Ovary (tissue), 9 donors: ENCODE measurements around the gene PXN. TPM values are rescaled to one million over a fixed set of nuclear protein-coding genes. Genes with fewer than 3 reads are reported as not detected.

Experiments used
- DNase-seq, 5 donors: peaks; one replicate each; pipeline ENCODE4 v3.0.0-alpha.2; 2019 to 2020
- H3K27ac ChIP-seq, 2 donors: fragments of 200-600 bp; one replicate each; pipeline versions ENCODE4 v1.5.1 to v1.8.0; 2019 to 2022
- H3K27me3 ChIP-seq: fragments of 200-600 bp; one replicate; pipeline ENCODE4 v1.8.0; 2022
- H3K36me3 ChIP-seq: fragments of 200-600 bp; sonication (generic); one replicate; pipeline ENCODE4 v1.5.1; 2019
- H3K4me1 ChIP-seq: one replicate; pipeline ENCODE4 v1.8.1; 2013; ENCODE audit warnings: mild to moderate bottlenecking, moderate library complexity; ENCODE audit not compliant: insufficient read depth
- H3K4me3 ChIP-seq: fragments of 200-600 bp; sonication (generic); one replicate; pipeline ENCODE4 v1.5.1; 2017
- H3K9me3 ChIP-seq, 2 donors: fragments of 200-600 bp in 1 of 2; sonication (generic) in 1 of 2; one replicate each; pipeline versions ENCODE4 v1.5.1 to v1.8.1; 2013 to 2019; ENCODE audit warnings: mild to moderate bottlenecking in 1 of 2, moderate library complexity in 1 of 2
- CTCF ChIP-seq, 3 donors: fragments of 450-650 bp in 2 of 3; fragments of 200-600 bp in 1 of 3; IDR thresholded peaks; one replicate each; pipeline versions ENCODE4 v1.5.1 to v1.8.0; 2016 to 2022; ENCODE audit warnings: antibody characterized with exemption in 3 of 3, mild to moderate bottlenecking in 1 of 3
- EP300 ChIP-seq: sonication (generic); formaldehyde crosslinking; IDR thresholded peaks from one replicate; pipeline ENCODE4 v1.6.1; 2017; ENCODE audit warnings: antibody characterized with exemption
- POLR2A ChIP-seq: fragments of 450-650 bp; IDR thresholded peaks from one replicate; pipeline ENCODE4 v1.6.1; 2017; ENCODE audit warnings: antibody characterized with exemption, mild to moderate bottlenecking, moderate library complexity
- WGBS, 3 donors: extraction: QIAGEN DNeasy Blood & Tissue Kit in 1 of 3; methylation state at CpG; one replicate each; pipeline versions ENCODE4 v1.1.5 to v1.1.7; 2013 to 2017; 5-methylcytosine and 5-hydroxymethylcytosine counted together
- intact Hi-C, 4 donors: fragments of 100-400 bp; cut with DNase I; formaldehyde crosslinking; loops; one replicate each; pipeline versions ENCODE4 v1.11.0 to v1.15.1; 2022 to 2023
- polyA plus RNA-seq, 2 donors: library from polyadenylated mRNA; stranded (reverse); fragments of 200-250 nt in 1 of 2; fragments of 350-450 nt in 1 of 2; fragmentation: Illumina TruSeq in 1 of 2; extraction: RNeasy Lipid Tissue Mini Kit (QIAGEN cat#74804) in 1 of 2; gene quantifications; one replicate each; pipeline ENCODE4 v1.2.3, GENCODE V29; 2013 to 2014
- total RNA-seq, 7 donors: library from RNA; depleted of rRNA in 2 of 7; stranded (reverse); fragments of >200 nt in 2 of 7; fragmentation: NEBNext Ultra II Directional in 3 of 7; extraction: Animal tissue kit (Norgen Biotek cat#: 25700) in 3 of 7; gene quantifications; one replicate each; pipeline versions ENCODE4 v1.1.0 to v1.2.4, GENCODE V29; 2016 to 2023
- donor health status: DM: no; HTN: no; CAD: no; lungs with moderate emphysema.
- donor health status: DM: no; HTN: no; CAD: no.
- donor health status: Bipolar disorder and iron deficiency.
- donor health status: DM: yes; HTN: yes; CAD: no.
- donor health status: DM: no; HTN: no; CAD: no.
- donor health status: DM: yes; HTN: yes; CAD: no.

PXN gene
- total and polyA plus RNA-seq, 9 donors, result 25.0 to 78.0 (median 44.7) TPM

DNA sequence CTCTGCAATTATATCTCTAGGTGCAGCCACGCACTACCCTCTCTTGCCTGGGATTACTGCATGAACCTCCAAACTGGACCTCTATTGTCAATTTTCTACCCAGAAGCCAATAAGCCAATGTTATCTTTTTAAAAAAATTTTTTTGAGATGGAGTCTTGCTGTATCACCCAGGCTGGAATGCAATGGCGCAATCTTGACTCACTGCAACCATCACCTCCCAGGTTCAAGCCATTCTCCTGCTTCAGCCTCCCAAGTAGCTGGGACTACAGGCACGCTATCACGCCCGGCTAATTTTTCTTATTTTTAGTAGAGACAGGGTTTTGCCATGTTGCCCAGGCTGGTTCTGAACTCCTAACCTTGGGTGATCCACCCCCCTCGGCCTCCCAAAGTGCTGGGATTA is 11.2 kb upstream of the PXN start:
- no peaks in the 10 kb centered on the region for H3K9me3 ChIP-seq
- no peak for DNase-seq
- no peak overlapping the region for H3K4me3 ChIP-seq
- no peaks in the 10 kb centered on the region for H3K27me3 ChIP-seq
- H3K27ac ChIP-seq, result no peak overlapping the region
- WGBS, 3 donors, result 79 to 90% (median 90%) methylated on average over 6 of the region's 6 CpGs
- TF ChIP-seq EP300 (no peak), POLR2A (no peak), CTCF (IDR thresholded peaks at IDR 0.05) (no peak)
- intact Hi-C loops, result no loop called here
- no peaks in the 10 kb centered on the region for H3K4me1 ChIP-seq
- H3K36me3 ChIP-seq, result no peaks in the 10 kb centered on the region

- Histone ChIP-seq H3K4me1 (peaks cover 10% of the 10 kb centered on the region), H3K9me3 (no peaks in the 10 kb centered on the region), H3K27ac (no peak overlapping the region), H3K27me3 (no peaks in the 10 kb centered on the region), H3K4me3 (no peak overlapping the region), H3K36me3 (no peaks in the 10 kb centered on the region)
- no peak for DNase-seq
- intact Hi-C loops, result no loop called here
- TF ChIP-seq CTCF (IDR thresholded peaks at IDR 0.05), result no peak
- no peak for TF ChIP-seq POLR2A
- TF ChIP-seq EP300, result no peak
- 46 to 58% (median 49%) methylated on average over 4 of the region's 4 CpGs for WGBS, 3 donors
Measured at GRCh38 chr12:120267736-120268135, 2.2 kb upstream of the PXN start.

DNA sequence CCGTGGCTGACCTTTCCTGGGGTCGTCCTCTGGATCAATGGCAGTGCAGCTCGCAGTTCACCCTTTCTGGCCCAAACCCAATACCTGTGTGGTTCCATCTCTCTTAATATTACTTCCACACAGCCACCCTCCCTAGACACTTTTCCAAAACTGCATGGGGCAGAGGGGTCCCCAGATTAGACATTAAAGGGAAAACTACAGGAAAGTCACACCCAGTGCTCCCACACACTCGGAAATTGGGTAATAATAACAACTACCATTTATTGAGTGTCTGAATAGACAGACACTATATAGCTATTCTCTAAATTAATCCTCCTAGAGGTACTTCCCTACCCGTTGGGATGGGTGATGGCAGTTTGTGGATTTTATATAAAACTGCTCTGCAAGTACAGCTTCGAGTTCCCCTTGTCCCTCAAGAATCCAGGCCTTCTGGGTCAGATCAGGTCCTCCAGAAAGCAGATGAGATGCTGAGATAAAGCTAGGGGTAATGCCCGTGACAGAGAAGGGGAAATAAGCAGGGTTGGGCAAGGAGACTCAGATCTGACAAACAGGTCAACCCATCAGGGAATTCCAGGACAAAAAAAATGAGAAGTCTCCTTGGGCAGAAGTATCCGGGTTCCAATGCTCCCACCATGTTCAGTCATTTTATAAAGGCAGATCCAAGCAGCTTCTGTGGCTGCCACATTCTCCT is 795 bp upstream of the PXN start:
- peak overlapping the region in 1 of 2 donors; percentile 13 for H3K27ac ChIP-seq
- no peak overlapping the region for H3K4me3 ChIP-seq
- H3K4me1 ChIP-seq, result peaks cover 19% of the 10 kb centered on the region
- no peaks in the 10 kb centered on the region for H3K27me3 ChIP-seq
- intact Hi-C loops, result loop anchor here in 1 of 4 donors (1.0 kb wide), 1 partner anchor 38 kb away; no protein-coding TSS in a partner anchor
- H3K9me3 ChIP-seq, result no peaks in the 10 kb centered on the region
- no peak for TF ChIP-seq EP300
- TF ChIP-seq CTCF (IDR thresholded peaks at IDR 0.05), result no peak
- no peak for TF ChIP-seq POLR2A
- WGBS, 3 donors, result 26 to 35% (median 28%) methylated on average over 8 of the region's 8 CpGs
- no peak for DNase-seq
- no peaks in the 10 kb centered on the region for H3K36me3 ChIP-seq

- H3K9me3 ChIP-seq, result no peaks in the 10 kb centered on the region
- peak overlapping the region; percentile 100 for H3K4me3 ChIP-seq
- peak in 1 of 5 donors; percentile 52 for DNase-seq
- intact Hi-C loops, result loop anchor here in 3 of 4 donors (1.0 to 2.0 kb wide), 2 partner anchors 36 to 37 kb away; no protein-coding TSS in a partner anchor
- peaks cover 19% of the 10 kb centered on the region for H3K4me1 ChIP-seq
- no peak for TF ChIP-seq POLR2A
- no peak for TF ChIP-seq EP300
- TF ChIP-seq CTCF (IDR thresholded peaks at IDR 0.05), result no peak
- 1 to 2% (median 1%) methylated on average over 16 to 29 of the region's 29 CpGs for WGBS, 3 donors
- H3K27me3 ChIP-seq, result no peaks in the 10 kb centered on the region
- no peaks in the 10 kb centered on the region for H3K36me3 ChIP-seq
- H3K27ac ChIP-seq, result peak overlapping the region; percentile 4 to 53
Measured at GRCh38 chr12:120264904-120265472, 542 bp downstream of the PXN start.
